GM08714 (cell line): ENCODE data around the gene TRMU.

ENCODE experiments used
- H3K4me3 ChIP-seq: fragments of 200-500 bp; sonication (Bioruptor generic); 2 replicates; pipeline ENCODE4 v1.5.1; 2014; ENCODE audit warnings: mild to moderate bottlenecking, low read length, inconsistent platforms
- ZNF274 ChIP-seq: IDR thresholded peaks from 2 replicates; pipeline ENCODE4 v1.6.1; 2012; ENCODE audit warnings: mild to moderate bottlenecking, low read depth, low read length

TRMU gene

GRCh38 chr22:46318576-46318975 lies 16.9 kb upstream of the TRMU start:
- no peak overlapping the region for H3K4me3 ChIP-seq
- no peak for TF ChIP-seq ZNF274

- TF ChIP-seq ZNF274, result no peak
- H3K4me3 ChIP-seq, result no peak overlapping the region
These were observed 16.2 kb upstream of the TRMU start for GRCh38 chr22:46319319-46319718.

- no peak overlapping the region for H3K4me3 ChIP-seq
- TF ChIP-seq ZNF274, result no peak
These were observed 15.3 kb upstream of the TRMU start for GRCh38 chr22:46320166-46320710.

GRCh38 chr22:46320716-46321386 lies 14.7 kb upstream of the TRMU start:
- TF ChIP-seq ZNF274, result no peak
- H3K4me3 ChIP-seq, result no peak overlapping the region

- no peak overlapping the region for H3K4me3 ChIP-seq
- no peak for TF ChIP-seq ZNF274
These were observed 12.8 kb upstream of the TRMU start for GRCh38 chr22:46322711-46323110.

- TF ChIP-seq ZNF274, result no peak
- H3K4me3 ChIP-seq, result no peak overlapping the region
These were observed 12.4 kb upstream of the TRMU start for GRCh38 chr22:46323162-46323561.

- H3K4me3 ChIP-seq, result no peak overlapping the region
- TF ChIP-seq ZNF274, result no peak
These were observed 9.3 kb upstream of the TRMU start for GRCh38 chr22:46326066-46326680.

- no peak for TF ChIP-seq ZNF274
- H3K4me3 ChIP-seq, result no peak overlapping the region
These were observed 7.6 kb upstream of the TRMU start for GRCh38 chr22:46327691-46328465.

- H3K4me3 ChIP-seq, result no peak overlapping the region
- no peak for TF ChIP-seq ZNF274
These were observed 6.7 kb upstream of the TRMU start for GRCh38 chr22:46328797-46329196.

- TF ChIP-seq ZNF274, result no peak
- H3K4me3 ChIP-seq, result no peak overlapping the region
These were observed 5.9 kb upstream of the TRMU start for GRCh38 chr22:46329616-46330015.

- H3K4me3 ChIP-seq, result no peak overlapping the region
- no peak for TF ChIP-seq ZNF274
These were observed 5.1 kb upstream of the TRMU start for GRCh38 chr22:46330426-46330825.

GRCh38 chr22:46331496-46331895 lies 4.0 kb upstream of the TRMU start:
- H3K4me3 ChIP-seq, result no peak overlapping the region
- TF ChIP-seq ZNF274, result no peak

- peak overlapping the region; percentile 94 for H3K4me3 ChIP-seq
- TF ChIP-seq ZNF274, result no peak
These were observed 885 bp downstream of the TRMU start for GRCh38 chr22:46336119-46337078.

- TF ChIP-seq ZNF274, result no peak
- no peak overlapping the region for H3K4me3 ChIP-seq
These were observed 2.4 kb downstream of the TRMU start for GRCh38 chr22:46337870-46338269.
